K562 (cell line): Measurements from ENCODE around the gene NR2E1. TPM values are rescaled to one million over a fixed set of nuclear protein-coding genes. Genes with fewer than 3 reads are reported as not detected.

ENCODE experiments used
- ATAC-seq: fragments of 200-7000 bp; cut with Tn5 transposase; 3 replicates; pipeline ENCODE4 v1.9.1; 2020; ENCODE audit warnings: moderate library complexity
- BruUV-seq: library from RNA; stranded (reverse); fragments of 400-500 nt; replicated peaks from 2 replicates; lab custom pipeline; 2021; lab: Mats Ljungman, UMichigan
- CTCF ChIA-PET: fragments of 300-600 bp; formaldehyde crosslinking; extraction: SDS; loops from one replicate; lab custom pipeline; 2021; ENCODE audit warnings: low intra/inter-chr PET ratio; lab: Yijun Ruan, JAX
- POLR2A ChIA-PET: fragments of 300-600, 350-650 bp; sonication (Branson Sonifier 250); formaldehyde crosslinking; extraction: SDS; loops from one replicate; lab custom pipeline; 2021; ENCODE audit warnings: antibody characterized with exemption, inconsistent platforms; lab: Yijun Ruan, JAX
- DNase-seq, 4 experiments: peaks; one replicate each; pipeline versions ENCODE4 v3.0.0 to v3.0.0-alpha.2; 2011 to 2018; ENCODE audit warnings: low spot score in 3 of 4, mixed read lengths in 3 of 4; ENCODE audit errors: extremely low read depth in 1 of 4
- FAIRE-seq: peaks from 2 replicates; lab custom pipeline; 2011; peaks lifted over from hg19 to GRCh38; lab: Jason Lieb, UNC
- H2AFZ ChIP-seq: 2 replicates; pipeline ENCODE4 v1.6.0; 2011; ENCODE audit warnings: low read depth, low read length, control low read depth, inconsistent platforms
- H3K27ac ChIP-seq: fragments of 200-600 bp; 3 replicates; pipeline ENCODE4 v1.8.0; 2011; ENCODE audit warnings: low read depth, mild to moderate bottlenecking, control low read depth, inconsistent platforms, low read length, moderate library complexity, mixed read lengths; ENCODE audit errors: extremely low read depth
- H3K27me3 ChIP-seq, 2 experiments: fragments of 300-600 bp in 1 of 2; 2 replicates in 1 of 2; 3 replicates in 1 of 2; pipeline versions ENCODE4 v1.6.0 to v1.8.0; 2011; ENCODE audit warnings: inconsistent platforms in 2 of 2, low read length in 2 of 2, mild to moderate bottlenecking in 1 of 2, mixed read lengths in 1 of 2, moderate library complexity in 1 of 2; ENCODE audit not compliant: control insufficient read depth in 2 of 2, insufficient read depth in 2 of 2
- H3K36me3 ChIP-seq: fragments of 300-600 bp; 3 replicates; pipeline ENCODE4 v1.8.0; 2011; ENCODE audit warnings: mild to moderate bottlenecking, low read length, inconsistent platforms; ENCODE audit not compliant: control insufficient read depth, insufficient read depth
- H3K4me1 ChIP-seq, 2 experiments: fragments of 200-600 bp in 1 of 2; replicated peaks in 1 of 2; 2 replicates in 1 of 2; 3 replicates in 1 of 2; pipeline versions ENCODE4 v1.5.1 to v1.8.0; 2011; ENCODE audit warnings: inconsistent platforms in 2 of 2, low read length in 2 of 2, mild to moderate bottlenecking in 1 of 2, mixed read lengths in 1 of 2, moderate library complexity in 1 of 2; ENCODE audit not compliant: control insufficient read depth in 2 of 2, insufficient read depth in 2 of 2
- H3K4me2 ChIP-seq: 2 replicates; pipeline ENCODE4 v1.6.1; 2011; ENCODE audit warnings: low read length, control low read depth, inconsistent platforms, mixed read lengths; ENCODE audit not compliant: insufficient read depth
- H3K4me3 ChIP-seq: fragments of 200-600 bp; sonication (generic), shearing (Covaris generic); 2 replicates; pipeline ENCODE4 v1.5.1; 2016; ENCODE audit warnings: control low read depth, inconsistent platforms
- H3K79me2 ChIP-seq: fragments of 200-600 bp; 3 replicates; pipeline ENCODE4 v1.8.0; 2011; ENCODE audit warnings: low read length, inconsistent platforms; ENCODE audit not compliant: control insufficient read depth, insufficient read depth
- H3K9ac ChIP-seq, 2 experiments: 2 replicates each; pipeline versions ENCODE4 v1.6.0 to v1.6.1; 2011; ENCODE audit warnings: low read depth in 2 of 2, low read length in 2 of 2, control low read depth in 1 of 2, inconsistent platforms in 1 of 2, mild to moderate bottlenecking in 1 of 2, mixed read lengths in 1 of 2; ENCODE audit not compliant: insufficient read depth in 1 of 2
- H3K9me1 ChIP-seq: one replicate; pipeline ENCODE4 v1.6.0; 2011; ENCODE audit warnings: inconsistent platforms, mild to moderate bottlenecking, low read length, moderate library complexity; ENCODE audit not compliant: control insufficient read depth, insufficient read depth
- H3K9me3 ChIP-seq: replicated peaks from 2 replicates; pipeline ENCODE4 v1.5.1; 2011; ENCODE audit warnings: low read depth, low read length, inconsistent platforms; ENCODE audit not compliant: control insufficient read depth, insufficient read depth
- H4K20me1 ChIP-seq: replicated peaks from 2 replicates; pipeline ENCODE4 v1.6.1; 2011; ENCODE audit warnings: low read length, inconsistent platforms, mixed read lengths; ENCODE audit not compliant: control insufficient read depth, insufficient read depth
- ADNP ChIP-seq: fragments of 200-800 bp; sonication (Bioruptor generic); IDR thresholded peaks from 2 replicates; pipeline ENCODE4 v1.6.1; 2016; ENCODE audit warnings: missing genetic modification characterization, missing compliant biosample characterization
- EGR1 ChIP-seq: fragments of 450-650 bp; conservative IDR thresholded peaks from 2 replicates; pipeline ENCODE4 v1.6.1; 2017; ENCODE audit warnings: mild to moderate bottlenecking
- MECOM ChIP-seq: fragments of 250-450 bp; sonication (Bioruptor Pico); IDR thresholded peaks from 2 replicates; pipeline ENCODE4 v1.8.0; 2022; ENCODE audit warnings: inconsistent platforms
- PHTF2 ChIP-seq: fragments of 250-450 bp; sonication (Bioruptor Pico); IDR thresholded peaks from 2 replicates; pipeline ENCODE4 v1.5.0; 2021; ENCODE audit warnings: mild to moderate bottlenecking
- POLR3A ChIP-seq: IDR thresholded peaks from 2 replicates; pipeline ENCODE4 v1.6.1; 2011; ENCODE audit warnings: borderline replicate concordance, mild to moderate bottlenecking, moderate library complexity; ENCODE audit not compliant: insufficient read length, insufficient read depth; ENCODE audit errors: extremely low read depth
- WHSC1 ChIP-seq: IDR thresholded peaks from one replicate; pipeline ENCODE4 v1.6.1; 2012; ENCODE audit warnings: low read length, control low read depth, inconsistent platforms
- ZNF311 ChIP-seq: fragments of 250-450 bp; sonication (Bioruptor Pico); IDR thresholded peaks from 2 replicates; pipeline ENCODE4 v1.4.0; 2020; ENCODE audit warnings: mild to moderate bottlenecking, moderate library complexity
- WGBS: fragments of 100-300 bp; shearing (Covaris generic); methylation state at CpG from one replicate; pipeline ENCODE4 v1.1.6; 2016; ENCODE audit warnings: low coverage, mixed read lengths; ENCODE audit not compliant: insufficient coverage; ENCODE audit errors: missing lambda C conversion rate; 5-methylcytosine and 5-hydroxymethylcytosine counted together
- in situ Hi-C: fragments of 300-500 bp; cut with MboI; formaldehyde crosslinking; loops from 4 replicates; pipeline ENCODE4 v1.15.0; 2018; ENCODE audit warnings: inconsistent platforms, mixed read lengths
- intact Hi-C: fragments of 100-400 bp; cut with micrococcal nuclease; formaldehyde crosslinking; loops from 2 replicates; pipeline ENCODE4 v1.14.2; 2022
- polyA plus RNA-seq, 8 experiments: library from polyadenylated mRNA; depleted of rRNA in 4 of 8; stranded (reverse) in 5 of 8; unstranded in 3 of 8; fragments of >200 nt; fragmentation: Nextera tagmentation in 2 of 8; fragmentation: Illumina TruSeq in 1 of 8; extraction: Ambion mirVana in 2 of 8; extraction: Trizol in 1 of 8; gene quantifications; 2 replicates each; pipeline versions ENCODE4 v1.2.1 to v1.2.3, GENCODE V29; 2011 to 2014; ENCODE audit warnings: inconsistent platforms in 1 of 8, missing spikeins in 1 of 8
- total RNA-seq, 7 experiments: library from RNA; depleted of rRNA in 6 of 7; stranded (reverse); fragments of >200 nt in 6 of 7; fragmentation: Illumina TruSeq in 2 of 7; extraction: Trizol in 2 of 7; gene quantifications; 2 replicates each; pipeline versions ENCODE4 v1.2.1 to v1.2.3, GENCODE V29; 2011 to 2021; ENCODE audit warnings: low replicate concordance in 1 of 7
- TF ChIP-seq, protein P1 (sequence below): fragments of 200-600 bp; sonication (generic); IDR thresholded peaks from one replicate; pipeline ENCODE4 v1.6.1; 2012; ENCODE audit warnings: mild to moderate bottlenecking, low read depth, low read length, inconsistent platforms
- TF ChIP-seq, protein P2 (sequence below): sonication (generic); formaldehyde crosslinking; IDR thresholded peaks from 2 replicates; pipeline ENCODE4 v1.4.0; 2020; ENCODE audit warnings: mild to moderate bottlenecking, missing genetic modification reagents

NR2E1 gene
- total and polyA plus RNA-seq, 9 of the 15 experiments (the other 6 are each of a cell fraction or from before 2014, with no cell fraction given): not detected

DNA sequence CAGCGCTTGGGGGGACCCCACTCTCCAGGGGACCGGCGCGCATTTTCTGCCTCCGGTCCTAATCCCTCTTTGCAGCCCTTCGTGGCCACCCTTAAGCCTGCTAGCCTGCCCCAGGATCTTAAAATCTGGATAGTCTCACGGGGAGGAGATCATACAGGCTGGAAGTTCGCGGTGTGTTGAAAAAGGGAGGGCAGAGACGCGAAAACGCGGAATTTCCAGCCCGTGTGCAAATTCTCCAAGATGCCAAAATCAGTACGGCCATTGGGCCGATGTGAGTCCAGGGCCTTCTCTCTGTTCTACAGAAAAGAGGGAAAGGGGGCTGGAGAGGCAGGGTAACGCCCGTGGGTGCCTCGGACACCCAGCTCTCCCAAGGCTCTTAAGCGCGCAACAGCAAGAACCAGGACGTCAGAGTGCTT lies 9.4 kb downstream of the NR2E1 start:
- BruUV-seq: no TSS peak
- no peak for DNase-seq
- no peak overlapping the region for H3K27ac ChIP-seq
- H3K9me3 ChIP-seq: no peaks in the 10 kb centered on the region
- FAIRE-seq: no peak
- peak overlapping the region; percentile 50; the same call in 1 of the 2 replicates for H3K4me2 ChIP-seq
- in situ Hi-C loops (no loop called here), intact Hi-C loops (loop anchor here (1.0 to 5.0 kb wide), 3 partner anchors 77 to 351 kb away; no protein-coding TSS in a partner anchor)
- CTCF ChIA-PET: interaction anchor here (1.3 kb wide), 1 partner anchor 351 kb away, joined by 8 read pairs; no protein-coding TSS in a partner anchor
- H3K9me1 ChIP-seq: no peaks in the 10 kb centered on the region
- no peak overlapping the region; the same call in 1 of the 2 replicates for H2AFZ ChIP-seq
- WGBS: 49% methylated on average over 16 of the region's 22 CpGs
- H3K79me2 ChIP-seq: no peaks in the 10 kb centered on the region
- ATAC-seq: no peak
- no peak overlapping the region for H3K4me3 ChIP-seq
- H4K20me1 ChIP-seq: no peaks in the 10 kb centered on the region
- H3K9ac ChIP-seq: 0 out of 4 replicates have a peak overlapping the region, but pooled peaks of 1 of the 2 experiments have one; percentile 4
- H3K4me1 ChIP-seq: peaks cover 0 to 25% of the 10 kb centered on the region in 2 experiments; a peak in 3 of 5 replicates
- peaks cover 44 to 60% of the 10 kb centered on the region in 2 experiments for H3K27me3 ChIP-seq
- POLR2A ChIA-PET: interaction anchor here (1.1 to 1.8 kb wide), 2 partner anchors 13 kb away, joined by 3 to 6 read pairs; no protein-coding TSS in a partner anchor
- H3K36me3 ChIP-seq: no peaks in the 10 kb centered on the region
- TF ChIP-seq ADNP (tag): no peak
- TF ChIP-seq MECOM: no peak
- TF ChIP-seq WHSC1: no peak
- TF ChIP-seq, protein P1, sequence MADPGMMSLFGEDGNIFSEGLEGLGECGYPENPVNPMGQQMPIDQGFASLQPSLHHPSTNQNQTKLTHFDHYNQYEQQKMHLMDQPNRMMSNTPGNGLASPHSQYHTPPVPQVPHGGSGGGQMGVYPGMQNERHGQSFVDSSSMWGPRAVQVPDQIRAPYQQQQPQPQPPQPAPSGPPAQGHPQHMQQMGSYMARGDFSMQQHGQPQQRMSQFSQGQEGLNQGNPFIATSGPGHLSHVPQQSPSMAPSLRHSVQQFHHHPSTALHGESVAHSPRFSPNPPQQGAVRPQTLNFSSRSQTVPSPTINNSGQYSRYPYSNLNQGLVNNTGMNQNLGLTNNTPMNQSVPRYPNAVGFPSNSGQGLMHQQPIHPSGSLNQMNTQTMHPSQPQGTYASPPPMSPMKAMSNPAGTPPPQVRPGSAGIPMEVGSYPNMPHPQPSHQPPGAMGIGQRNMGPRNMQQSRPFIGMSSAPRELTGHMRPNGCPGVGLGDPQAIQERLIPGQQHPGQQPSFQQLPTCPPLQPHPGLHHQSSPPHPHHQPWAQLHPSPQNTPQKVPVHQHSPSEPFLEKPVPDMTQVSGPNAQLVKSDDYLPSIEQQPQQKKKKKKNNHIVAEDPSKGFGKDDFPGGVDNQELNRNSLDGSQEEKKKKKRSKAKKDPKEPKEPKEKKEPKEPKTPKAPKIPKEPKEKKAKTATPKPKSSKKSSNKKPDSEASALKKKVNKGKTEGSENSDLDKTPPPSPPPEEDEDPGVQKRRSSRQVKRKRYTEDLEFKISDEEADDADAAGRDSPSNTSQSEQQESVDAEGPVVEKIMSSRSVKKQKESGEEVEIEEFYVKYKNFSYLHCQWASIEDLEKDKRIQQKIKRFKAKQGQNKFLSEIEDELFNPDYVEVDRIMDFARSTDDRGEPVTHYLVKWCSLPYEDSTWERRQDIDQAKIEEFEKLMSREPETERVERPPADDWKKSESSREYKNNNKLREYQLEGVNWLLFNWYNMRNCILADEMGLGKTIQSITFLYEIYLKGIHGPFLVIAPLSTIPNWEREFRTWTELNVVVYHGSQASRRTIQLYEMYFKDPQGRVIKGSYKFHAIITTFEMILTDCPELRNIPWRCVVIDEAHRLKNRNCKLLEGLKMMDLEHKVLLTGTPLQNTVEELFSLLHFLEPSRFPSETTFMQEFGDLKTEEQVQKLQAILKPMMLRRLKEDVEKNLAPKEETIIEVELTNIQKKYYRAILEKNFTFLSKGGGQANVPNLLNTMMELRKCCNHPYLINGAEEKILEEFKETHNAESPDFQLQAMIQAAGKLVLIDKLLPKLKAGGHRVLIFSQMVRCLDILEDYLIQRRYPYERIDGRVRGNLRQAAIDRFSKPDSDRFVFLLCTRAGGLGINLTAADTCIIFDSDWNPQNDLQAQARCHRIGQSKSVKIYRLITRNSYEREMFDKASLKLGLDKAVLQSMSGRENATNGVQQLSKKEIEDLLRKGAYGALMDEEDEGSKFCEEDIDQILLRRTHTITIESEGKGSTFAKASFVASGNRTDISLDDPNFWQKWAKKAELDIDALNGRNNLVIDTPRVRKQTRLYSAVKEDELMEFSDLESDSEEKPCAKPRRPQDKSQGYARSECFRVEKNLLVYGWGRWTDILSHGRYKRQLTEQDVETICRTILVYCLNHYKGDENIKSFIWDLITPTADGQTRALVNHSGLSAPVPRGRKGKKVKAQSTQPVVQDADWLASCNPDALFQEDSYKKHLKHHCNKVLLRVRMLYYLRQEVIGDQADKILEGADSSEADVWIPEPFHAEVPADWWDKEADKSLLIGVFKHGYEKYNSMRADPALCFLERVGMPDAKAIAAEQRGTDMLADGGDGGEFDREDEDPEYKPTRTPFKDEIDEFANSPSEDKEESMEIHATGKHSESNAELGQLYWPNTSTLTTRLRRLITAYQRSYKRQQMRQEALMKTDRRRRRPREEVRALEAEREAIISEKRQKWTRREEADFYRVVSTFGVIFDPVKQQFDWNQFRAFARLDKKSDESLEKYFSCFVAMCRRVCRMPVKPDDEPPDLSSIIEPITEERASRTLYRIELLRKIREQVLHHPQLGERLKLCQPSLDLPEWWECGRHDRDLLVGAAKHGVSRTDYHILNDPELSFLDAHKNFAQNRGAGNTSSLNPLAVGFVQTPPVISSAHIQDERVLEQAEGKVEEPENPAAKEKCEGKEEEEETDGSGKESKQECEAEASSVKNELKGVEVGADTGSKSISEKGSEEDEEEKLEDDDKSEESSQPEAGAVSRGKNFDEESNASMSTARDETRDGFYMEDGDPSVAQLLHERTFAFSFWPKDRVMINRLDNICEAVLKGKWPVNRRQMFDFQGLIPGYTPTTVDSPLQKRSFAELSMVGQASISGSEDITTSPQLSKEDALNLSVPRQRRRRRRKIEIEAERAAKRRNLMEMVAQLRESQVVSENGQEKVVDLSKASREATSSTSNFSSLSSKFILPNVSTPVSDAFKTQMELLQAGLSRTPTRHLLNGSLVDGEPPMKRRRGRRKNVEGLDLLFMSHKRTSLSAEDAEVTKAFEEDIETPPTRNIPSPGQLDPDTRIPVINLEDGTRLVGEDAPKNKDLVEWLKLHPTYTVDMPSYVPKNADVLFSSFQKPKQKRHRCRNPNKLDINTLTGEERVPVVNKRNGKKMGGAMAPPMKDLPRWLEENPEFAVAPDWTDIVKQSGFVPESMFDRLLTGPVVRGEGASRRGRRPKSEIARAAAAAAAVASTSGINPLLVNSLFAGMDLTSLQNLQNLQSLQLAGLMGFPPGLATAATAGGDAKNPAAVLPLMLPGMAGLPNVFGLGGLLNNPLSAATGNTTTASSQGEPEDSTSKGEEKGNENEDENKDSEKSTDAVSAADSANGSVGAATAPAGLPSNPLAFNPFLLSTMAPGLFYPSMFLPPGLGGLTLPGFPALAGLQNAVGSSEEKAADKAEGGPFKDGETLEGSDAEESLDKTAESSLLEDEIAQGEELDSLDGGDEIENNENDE: no peak
- TF ChIP-seq POLR3A: no peak
- TF ChIP-seq EGR1: no peak
- no peak for TF ChIP-seq ZNF311 (CRISPR knock-in tag)
- TF ChIP-seq PHTF2 (CRISPR knock-in tag): no peak
- TF ChIP-seq, protein P2, sequence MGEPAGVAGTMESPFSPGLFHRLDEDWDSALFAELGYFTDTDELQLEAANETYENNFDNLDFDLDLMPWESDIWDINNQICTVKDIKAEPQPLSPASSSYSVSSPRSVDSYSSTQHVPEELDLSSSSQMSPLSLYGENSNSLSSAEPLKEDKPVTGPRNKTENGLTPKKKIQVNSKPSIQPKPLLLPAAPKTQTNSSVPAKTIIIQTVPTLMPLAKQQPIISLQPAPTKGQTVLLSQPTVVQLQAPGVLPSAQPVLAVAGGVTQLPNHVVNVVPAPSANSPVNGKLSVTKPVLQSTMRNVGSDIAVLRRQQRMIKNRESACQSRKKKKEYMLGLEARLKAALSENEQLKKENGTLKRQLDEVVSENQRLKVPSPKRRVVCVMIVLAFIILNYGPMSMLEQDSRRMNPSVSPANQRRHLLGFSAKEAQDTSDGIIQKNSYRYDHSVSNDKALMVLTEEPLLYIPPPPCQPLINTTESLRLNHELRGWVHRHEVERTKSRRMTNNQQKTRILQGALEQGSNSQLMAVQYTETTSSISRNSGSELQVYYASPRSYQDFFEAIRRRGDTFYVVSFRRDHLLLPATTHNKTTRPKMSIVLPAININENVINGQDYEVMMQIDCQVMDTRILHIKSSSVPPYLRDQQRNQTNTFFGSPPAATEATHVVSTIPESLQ (CRISPR knock-in tag): no peak
